ENCODE measurements around the gene C7orf25. TPM values are rescaled to one million over a fixed set of nuclear protein-coding genes. Genes with fewer than 3 reads are reported as not detected.
A peak's percentile ranks its signal among the peaks of the same experiment; 100 is the strongest.

Gene C7orf25
- 15.1 and 26.1 TPM in 2 replicates for total RNA-seq
- 6.0 TPM for polyA plus RNA-seq (2012)

DNA sequence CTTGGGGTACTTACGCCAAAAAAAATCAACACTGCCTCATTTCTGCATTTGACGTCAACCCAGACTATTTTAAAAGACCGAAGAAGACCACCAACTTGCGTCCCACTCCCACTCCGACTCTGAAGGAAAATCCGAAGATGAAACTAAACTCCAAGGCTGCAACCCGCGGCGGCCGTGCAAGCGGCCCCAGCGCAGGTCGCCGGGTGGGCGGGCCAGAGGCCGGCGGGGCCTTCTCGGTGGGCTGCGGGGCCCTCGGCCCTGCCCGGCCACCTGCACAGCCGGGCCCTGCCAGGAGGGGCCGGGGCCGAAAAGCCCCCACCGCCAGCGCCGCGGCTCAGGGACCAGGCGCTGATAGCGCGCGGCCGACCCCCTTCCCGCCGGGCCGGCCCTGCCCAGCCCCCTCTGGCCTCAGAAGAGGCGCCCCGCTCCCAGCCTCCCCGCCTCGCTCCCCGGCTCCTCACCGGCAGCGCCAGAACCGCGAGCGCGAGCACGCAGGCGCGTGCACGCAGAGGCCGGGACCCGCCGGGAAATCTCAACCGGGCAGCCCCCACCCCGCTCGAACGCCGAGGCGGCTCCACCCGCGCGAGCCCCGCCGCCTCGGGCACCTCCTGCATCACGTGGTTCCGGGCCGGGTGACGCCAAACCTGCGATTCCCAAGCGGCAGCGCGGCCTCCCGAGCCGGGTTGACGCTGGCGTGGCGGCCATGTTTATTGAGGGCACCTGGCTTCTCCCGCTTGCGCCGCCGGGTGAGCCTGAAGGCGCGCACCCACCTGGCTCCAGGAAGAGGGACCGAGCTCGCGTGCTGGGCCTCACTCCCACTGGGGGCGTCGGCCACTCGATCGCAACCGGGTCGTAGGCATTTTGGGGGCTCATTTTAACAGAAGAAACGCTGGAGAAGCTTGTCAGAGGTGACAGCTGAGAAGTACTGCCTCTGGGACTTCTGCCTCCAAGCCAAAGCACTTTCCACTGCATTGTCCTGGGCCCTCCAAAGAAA, at the start of gene C7orf25:
Gene C7orf25, minus strand, starts transcription at position 617 of the 994 bp plus-strand sequence. CDS start 1,170 bp downstream, outside the sequence.
- DNase-seq (ENCODE audit: low read depth): peak; percentile 97

DNA sequence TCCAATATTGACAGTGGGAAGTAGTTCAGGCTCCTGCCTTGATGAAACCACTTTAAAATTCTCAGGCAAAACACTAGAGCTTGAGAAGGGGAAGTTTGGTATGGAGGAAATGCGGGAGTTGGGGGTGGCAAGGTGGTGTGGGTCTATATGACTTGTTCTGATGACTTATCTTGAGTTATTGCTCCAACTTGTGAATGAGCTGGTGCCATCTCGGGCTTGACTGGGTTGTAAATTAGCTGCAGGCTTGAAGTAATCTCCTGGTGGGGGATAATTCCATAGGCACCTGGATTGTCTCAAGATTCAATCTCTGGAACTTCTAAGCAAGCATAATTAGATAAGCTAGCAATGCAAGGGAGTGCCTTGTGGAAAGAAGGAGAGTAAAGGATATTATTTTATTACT, 49.3 kb upstream of the C7orf25 start:
- no peak for DNase-seq (ENCODE audit: low read depth)

DNA sequence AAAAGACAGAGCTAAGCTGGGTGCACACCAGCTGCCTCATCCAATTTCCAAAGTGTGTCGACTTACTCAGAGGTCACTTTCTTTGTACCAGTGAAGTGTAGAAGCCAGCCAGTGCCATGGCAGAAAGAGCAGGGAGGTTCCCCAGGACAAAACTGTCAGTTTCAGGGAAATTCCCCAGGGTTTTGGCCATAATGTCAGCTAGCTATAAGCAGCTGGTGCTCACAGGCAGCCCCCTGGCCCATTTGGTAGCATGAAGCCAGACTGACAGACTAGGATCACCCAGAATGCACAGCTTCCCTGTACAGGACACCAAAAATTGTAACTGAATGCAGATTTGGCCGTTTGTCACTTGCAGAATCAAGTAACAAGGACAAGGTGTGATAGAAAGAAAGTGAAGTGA, 48.9 kb upstream of the C7orf25 start:
- no peak for DNase-seq (ENCODE audit: low read depth)

DNA sequence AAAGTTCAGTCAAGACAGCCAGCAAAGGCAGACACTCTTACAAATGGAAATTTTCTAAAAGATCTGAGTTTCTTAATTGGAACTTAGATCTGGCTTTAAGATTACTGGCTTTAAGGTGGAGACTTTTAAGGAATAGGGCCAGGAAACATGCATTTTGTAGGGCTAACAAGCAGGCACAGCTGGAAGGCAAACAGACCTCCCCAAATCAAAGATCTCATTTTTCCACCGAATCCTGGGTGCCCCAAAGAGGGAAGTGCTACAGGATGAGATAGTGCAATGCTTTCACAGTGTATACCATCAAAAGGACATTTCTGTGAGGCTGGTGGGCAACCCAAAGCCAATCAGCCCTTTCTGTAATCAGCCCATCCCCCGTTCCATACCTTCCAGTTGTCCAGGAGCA, 47.7 kb upstream of the C7orf25 start:
- DNase-seq (ENCODE audit: low read depth): no peak

DNA sequence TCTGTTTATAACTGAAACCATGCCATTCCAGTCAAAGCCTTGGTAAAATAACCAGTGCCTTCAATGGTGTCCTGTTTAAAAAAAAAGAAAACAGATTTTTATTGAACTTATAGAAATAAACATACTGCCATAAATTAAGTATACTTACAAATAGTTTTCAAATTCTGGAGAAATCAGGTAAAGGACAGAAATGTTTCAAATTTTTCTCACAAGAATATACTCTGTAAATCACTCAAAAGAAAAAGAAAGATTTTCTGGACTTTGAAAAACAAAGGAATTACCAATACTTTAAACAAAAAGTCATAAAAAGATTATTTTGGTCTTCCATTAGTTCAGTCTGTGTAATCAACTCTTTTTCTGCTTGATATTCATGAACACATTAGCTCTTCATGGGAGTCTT, 44.2 kb upstream of the C7orf25 start:
- DNase-seq (ENCODE audit: low read depth): no peak

DNA sequence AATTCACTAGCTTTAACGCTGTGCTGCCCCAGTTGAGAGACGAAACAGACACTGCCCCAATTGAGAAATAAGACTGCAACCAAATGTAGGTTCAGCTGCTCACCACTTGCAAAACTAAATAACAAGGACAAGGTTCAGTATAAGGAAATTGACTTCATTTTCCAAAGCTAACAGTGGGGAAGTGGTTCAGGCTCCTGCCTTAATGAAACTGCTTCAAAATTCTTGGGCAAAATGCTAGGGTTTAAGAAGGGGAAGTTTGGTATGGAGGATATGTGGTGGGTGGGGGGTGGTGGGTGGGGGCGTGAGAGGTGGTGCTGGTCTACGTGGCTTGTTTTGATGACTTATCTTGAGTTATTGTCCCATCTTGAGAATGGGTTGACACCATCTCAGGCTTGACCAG, 42.1 kb upstream of the C7orf25 start:
- DNase-seq (ENCODE audit: low read depth): no peak

DNA sequence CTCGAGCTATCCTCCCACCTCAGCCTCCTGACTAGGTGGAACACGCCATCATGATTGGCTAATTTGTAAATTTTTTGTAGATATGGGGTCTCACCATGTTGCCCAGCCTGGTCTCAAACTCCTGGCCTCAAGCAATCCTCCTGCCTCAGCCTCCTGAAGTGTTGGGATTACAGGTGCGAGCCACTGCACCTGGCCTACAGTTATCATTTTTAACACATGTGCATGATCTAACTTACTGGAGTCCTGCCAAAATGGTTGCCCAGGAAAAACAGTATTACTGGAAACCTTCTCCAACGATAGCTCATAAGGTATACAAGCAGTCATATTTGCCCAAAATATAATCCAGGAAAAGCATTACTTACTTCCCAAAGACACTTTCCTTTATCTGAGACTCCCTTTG, 40.5 kb upstream of the C7orf25 start:
- no peak for DNase-seq (ENCODE audit: low read depth)

DNA sequence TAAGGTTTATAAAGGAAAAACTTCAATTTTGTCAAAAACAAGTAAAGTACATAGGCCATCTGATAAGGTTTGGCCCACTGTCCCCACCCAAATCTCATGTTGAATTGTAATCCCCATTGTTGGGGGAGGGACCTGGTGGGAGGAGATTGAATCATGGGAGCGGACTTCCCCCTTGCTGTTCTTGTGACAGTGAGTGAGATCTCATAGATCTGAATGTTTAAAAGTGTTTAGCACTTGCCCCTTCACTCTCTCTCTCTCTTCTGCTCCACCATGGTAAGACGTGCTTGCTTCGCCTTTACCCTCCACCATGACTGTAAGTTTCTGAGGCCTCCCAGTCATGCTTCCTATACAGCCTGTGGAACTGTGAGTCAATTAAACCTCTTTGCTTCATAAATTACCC, 38.5 kb upstream of the C7orf25 start:
- DNase-seq (ENCODE audit: low read depth): no peak

DNA sequence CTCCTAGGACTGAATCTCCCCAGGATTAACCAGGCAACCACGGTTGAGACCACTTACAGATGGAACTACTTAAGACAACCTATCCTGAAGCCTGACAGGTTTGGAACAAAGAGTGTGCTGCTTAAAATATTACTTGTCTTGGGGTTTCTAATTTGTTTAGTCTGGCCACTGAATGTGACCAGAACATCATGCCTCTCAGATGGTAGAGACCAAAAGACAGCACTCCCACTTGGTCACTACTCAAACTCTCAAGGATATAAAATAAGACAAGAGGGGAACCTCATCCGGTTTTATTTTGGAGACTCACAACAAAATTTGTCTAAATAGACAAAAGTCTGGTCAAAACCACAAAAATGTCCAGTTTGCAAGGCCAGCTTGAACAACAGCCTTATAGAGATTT, 35.7 kb upstream of the C7orf25 start:
- DNase-seq (ENCODE audit: low read depth): no peak

DNA sequence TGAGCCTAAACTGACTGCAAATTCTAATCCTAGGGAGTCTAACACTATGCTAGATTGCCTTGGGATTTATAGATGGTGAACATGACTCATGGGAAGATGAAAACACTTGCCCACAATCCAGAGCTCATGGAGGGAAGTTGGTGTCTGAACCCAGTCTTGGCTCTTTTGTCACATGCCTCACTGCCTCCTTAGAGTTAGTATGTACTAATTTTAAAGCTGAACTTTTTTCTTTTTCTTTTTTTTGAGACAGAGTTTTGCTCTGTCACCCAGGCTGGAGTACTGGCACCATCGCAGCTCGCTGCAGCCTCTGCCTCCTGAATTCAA, 34.7 kb upstream of the C7orf25 start:
- no peak for DNase-seq (ENCODE audit: low read depth)

DNA sequence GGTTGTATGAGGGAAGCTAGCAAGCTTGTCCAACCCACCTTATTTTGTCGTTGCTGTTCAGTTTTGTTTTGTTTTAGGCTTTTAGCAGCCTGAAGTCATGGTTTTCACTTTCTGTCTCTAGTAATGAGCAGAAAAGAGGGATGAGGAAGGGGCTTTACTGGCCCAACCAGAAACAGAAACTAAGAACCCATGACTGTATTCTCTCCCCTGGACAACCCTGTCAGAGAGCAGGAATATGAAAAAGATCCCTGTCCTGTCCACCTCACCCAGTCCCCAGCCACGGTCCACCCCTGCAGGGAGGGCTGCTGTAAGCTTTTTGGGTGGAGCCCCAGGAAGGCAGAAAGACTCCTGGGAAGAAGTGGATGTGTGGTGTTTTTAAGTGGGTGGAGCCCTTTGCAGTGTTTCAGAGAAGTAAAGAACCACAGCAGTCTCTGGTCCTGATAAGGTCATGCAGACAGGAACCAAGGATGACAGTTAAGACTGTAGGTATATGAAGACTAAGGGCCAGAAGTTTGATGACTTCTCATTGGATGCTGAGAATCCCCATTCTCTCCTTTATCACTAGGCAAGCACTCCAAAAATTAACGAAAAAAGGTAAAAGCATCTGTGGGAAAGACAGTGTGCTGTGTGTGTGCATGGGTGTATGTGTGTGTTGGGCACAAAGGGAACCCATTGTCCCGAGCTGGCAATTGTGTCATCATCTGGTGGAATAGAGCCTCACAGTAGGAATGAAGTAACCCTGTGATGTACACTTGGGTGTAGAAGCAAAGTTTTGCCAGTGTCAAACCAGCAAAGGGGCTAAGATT, 34.2 kb upstream of the C7orf25 start:
- DNase-seq (ENCODE audit: low read depth): no peak

DNA sequence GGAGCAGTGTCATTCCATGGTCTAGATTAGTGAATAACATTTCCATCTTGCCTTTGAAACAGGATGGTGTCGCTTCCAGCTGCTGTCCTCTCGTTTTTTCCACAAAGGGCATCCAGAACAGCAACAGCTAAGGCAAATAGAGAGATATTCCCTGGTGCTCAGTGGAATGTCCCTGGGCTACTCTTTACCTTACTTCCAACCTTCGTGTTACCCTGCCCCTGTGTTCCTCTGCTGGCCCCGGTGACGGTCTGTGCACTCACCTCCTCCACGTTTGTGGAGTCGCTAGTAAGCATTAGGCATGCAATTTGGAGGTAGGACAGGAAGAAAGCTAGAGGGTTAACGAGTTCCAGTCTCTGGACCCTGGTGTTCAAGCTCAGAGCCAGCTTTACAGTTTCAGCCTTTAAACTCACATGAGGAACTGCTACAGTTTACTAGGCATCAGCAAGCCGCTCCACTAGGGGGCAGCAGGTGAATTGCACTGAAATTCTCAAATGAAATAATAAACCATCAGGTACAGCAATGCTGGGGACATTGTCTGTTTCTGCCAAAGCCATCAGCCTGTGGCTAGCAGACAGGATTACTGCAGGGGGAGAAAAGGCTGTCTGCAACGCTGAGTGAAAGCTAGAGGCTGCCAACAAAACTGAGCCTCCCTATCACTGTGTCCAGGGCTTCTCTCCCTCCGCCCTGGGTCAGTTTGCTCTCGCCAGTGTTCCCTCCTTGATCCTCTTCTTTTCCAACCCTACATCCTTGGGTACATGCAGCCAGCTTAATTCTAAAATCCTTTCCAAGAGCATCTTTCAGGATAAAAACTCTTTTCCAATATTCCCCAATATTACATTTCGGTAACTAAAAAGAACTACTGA, 29.3 kb upstream of the C7orf25 start:
- peak; percentile 85 for DNase-seq (ENCODE audit: low read depth)

DNA sequence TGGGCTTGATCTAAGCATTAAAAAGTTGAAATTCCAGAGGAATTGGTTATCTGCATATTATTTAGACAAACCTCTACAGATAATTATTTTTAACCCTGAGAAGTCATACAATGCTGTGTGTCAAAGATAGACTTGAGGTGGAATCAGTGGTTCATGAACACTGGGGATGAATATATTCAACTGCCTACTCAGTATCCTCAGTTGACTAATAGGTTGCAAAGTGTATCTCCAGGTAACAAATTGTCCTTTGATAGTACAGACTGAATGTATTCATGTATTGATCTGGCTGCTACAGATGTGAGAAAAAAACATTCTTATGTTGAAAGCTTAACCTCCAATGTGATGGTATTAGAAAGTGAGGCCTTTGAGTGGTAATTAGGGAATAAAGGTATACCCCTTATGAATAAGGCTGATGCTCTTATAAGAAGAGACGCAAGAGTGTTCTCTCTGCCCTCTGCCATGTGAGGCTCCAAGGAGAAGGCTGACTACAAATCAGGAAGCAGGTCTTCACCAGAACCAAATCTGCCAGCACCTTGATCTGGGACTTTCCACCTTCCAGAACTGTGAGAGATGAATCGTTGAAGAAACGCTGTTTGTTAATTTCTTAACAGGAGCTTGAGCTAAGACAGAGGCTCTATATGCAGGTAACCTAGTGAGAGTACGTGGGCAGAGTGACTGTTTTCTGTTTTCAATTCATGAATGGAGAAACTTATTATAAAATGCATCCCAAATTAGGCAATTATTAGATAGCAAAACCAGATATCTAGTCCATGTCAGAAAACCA, 27.8 kb upstream of the C7orf25 start:
- DNase-seq (ENCODE audit: low read depth): no peak

DNA sequence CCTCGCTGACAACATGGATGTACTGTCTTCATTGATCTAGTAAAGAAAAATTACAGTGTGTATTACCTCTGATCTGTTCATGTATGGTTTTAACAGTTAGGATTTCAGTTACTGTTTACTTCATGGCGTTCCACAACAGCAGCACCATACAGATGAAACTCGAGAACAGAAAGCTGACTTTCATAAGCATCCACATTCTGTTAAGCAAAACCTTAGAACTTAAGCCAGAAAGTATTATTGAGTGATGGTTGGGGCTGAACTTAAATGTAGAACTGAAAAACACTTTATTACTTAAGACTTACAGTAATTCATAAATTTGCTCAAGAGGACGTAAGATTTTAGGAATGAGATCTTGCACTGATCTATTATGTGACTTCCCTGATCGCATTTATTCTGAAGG, 24.0 kb upstream of the C7orf25 start:
- DNase-seq (ENCODE audit: low read depth): no peak

DNA sequence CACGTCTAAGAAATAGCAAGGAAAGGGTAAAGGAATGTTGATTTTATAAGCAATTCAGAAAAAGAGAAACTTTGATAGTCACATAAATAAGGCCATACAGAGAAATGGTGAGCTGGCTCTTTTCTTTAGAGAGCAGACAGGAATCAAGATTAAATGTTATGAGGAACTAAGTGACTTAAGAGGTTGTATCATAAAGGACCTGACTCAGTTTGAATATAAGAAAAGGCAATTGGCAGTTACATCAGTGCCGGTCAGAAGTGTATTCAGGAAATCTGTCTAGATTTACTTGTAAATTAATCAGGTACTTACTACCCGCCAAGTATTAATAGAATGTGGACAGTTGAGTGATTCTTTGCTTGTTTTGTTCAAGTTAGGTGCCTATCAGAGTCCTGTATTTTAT, 22.4 kb upstream of the C7orf25 start:
- DNase-seq (ENCODE audit: low read depth): no peak

DNA sequence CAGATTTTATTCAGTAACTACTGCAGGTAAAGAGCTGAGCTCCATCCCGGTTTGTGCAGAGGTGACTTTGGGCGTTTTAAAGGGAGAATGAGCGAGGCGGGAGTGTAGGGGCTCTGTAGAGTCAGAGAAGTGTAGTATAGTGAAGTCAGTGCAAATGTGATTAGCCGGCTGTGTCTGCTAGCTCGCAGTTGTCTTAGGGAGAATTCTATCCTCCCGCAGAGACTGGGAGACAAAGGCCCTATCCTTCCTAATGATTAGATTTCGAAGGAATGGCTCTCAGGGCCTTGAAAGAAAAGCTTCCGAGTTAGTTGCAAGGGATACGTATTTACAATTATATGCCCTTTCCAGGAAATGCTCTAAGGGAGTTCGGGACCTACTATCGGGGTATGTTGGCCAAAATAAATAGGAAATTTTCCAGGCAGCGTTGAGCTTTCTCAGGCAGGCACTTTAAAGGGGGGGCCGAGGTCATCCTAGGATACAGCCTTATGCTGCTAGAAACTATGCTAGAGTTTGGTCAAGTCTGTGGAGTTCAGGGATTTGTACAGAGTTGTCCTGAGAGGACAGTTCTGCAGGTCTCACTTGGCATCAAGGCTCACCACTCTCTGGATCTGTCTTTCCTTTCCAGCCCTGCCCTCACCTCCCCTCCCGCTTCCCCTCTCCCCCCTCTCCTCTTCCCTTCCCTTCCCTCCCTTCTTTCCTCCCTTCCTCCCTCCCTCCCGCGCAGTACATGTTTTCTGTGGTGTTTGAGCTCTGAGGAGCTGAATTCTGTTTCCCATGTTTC, 21.1 kb upstream of the C7orf25 start:
- peak; percentile 54 for DNase-seq (ENCODE audit: low read depth)

DNA sequence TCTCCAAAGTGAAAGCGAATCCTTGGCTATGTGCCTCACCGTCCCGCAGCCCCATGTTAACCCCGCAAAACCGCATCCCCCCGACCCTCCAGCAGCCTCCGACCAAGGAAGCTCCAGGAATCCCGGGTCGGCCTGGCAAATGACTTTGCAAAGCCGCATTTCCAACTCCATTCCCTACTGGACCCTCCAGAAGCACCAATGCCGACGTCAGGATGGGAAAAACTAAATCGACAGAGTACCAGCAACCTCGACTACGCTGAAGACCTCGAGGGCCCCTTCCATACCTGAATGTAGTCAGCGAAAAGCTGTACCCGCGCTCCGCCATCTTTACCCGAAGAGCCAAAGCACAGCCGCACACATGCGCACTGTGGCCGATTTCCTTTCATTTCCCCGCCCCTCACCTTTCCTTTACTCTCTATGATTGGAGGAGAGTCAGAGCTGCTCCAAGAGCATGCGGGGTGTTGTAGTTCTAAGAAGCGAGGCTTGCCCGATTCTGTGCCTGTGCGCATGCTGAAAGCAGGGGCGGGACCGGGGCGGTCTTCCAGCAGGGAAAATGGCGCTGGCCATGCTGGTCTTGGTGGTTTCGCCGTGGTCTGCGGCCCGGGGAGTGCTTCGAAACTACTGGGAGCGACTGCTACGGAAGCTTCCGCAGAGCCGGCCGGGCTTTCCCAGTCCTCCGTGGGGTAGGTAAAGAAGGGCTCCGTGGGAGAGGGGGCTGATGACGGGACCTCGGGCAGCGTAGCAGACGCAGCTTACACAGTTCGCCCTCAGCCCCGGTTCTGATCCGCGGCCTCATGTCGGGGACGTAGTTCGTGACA, 20.2 kb upstream of the C7orf25 start, which contains the start of the genes MRPL32 and PSMA2:
Gene MRPL32, plus strand, starts transcription at position 543 of the 818 bp plus-strand sequence. Its CDS starts 11 bp downstream, at position 554.
Gene PSMA2, minus strand, starts transcription at position 341 of the 818 bp plus-strand sequence. Its CDS starts 16 bp downstream, at position 325.
- peak; percentile 100 for DNase-seq (ENCODE audit: low read depth)

DNA sequence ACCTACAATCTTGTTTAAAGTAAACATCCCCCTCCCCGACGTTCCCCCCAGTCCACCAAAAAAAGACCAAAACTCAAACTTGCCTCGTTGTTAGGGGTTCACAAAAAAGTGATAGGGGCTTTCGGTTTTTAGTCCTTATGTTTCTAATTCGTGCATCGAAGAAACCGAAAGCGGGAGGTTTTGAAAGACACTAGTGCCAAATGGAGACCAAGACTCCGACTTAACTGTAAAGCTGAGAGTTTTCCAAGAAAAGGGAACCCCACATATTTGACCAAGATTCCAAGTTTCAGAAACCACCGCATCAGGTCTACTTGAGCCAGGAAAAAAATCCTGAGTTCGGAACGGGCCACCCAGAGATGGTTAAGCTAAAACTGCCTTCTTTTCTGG, 19.6 kb upstream of the C7orf25 start:
- no peak for DNase-seq (ENCODE audit: low read depth)

DNA sequence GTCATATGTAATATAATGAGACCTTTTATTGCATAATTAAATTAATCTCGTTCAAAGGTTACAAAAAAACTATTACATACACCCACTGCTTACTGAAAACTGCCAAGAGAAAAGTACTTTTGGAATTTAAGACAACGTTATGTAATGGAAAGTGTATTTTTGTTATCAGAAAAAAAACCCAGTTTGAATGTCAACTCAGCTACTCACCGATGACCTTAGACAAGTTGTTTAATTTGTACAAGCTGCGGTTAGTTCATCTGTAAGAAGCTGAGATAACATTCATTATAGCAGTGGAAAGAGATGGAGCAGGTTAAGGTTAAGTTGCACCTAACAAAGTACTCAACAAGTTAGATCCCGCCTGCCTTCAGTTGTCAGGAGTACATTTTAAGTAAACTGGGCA, 19.0 kb upstream of the C7orf25 start:
- DNase-seq (ENCODE audit: low read depth): no peak
